ENCODE results near the gene DDX42. TPM values are rescaled to one million over a fixed set of nuclear protein-coding genes. Genes with fewer than 3 reads are reported as not detected.

Gene DDX42
- total and polyA plus RNA-seq, 9 donors = 72.5 to 138 (median 104) TPM

GRCh38 chr17:63766754-63767153 lies 7.2 kb upstream of the DDX42 start:
- intact Hi-C loops (cut with DNase I) = no loop called here
- DNase-seq = no peak
- no peaks in the 10 kb centered on the region for H3K4me1 ChIP-seq (ENCODE audit: insufficient read depth)
- H3K36me3 ChIP-seq = no peaks in the 10 kb centered on the region
- no peak overlapping the region for H3K4me3 ChIP-seq
- H3K27me3 ChIP-seq = no peaks in the 10 kb centered on the region
- no peaks in the 10 kb centered on the region for H3K9me3 ChIP-seq
- H3K27ac ChIP-seq = no peak overlapping the region
- TF ChIP-seq CTCF (IDR thresholded peaks at IDR 0.05) = no peak
- TF ChIP-seq EP300 (IDR thresholded peaks at IDR 0.05) = no peak
- no peak for TF ChIP-seq POLR2A (IDR thresholded peaks at IDR 0.05)

GRCh38 chr17:63768433-63768832 lies 5.5 kb upstream of the DDX42 start:
- Histone ChIP-seq H3K27me3 (no peaks in the 10 kb centered on the region), H3K9me3 (no peaks in the 10 kb centered on the region), H3K4me1 (ENCODE audit: insufficient read depth) (peaks cover 1% of the 10 kb centered on the region), H3K4me3 (no peak overlapping the region), H3K27ac (no peak overlapping the region), H3K36me3 (no peaks in the 10 kb centered on the region)
- WGBS, 3 donors = 88 to 89% (median 88%) methylated on average over 7 of the region's 7 CpGs
- intact Hi-C loops (cut with DNase I) = no loop called here
- DNase-seq = no peak
- TF ChIP-seq CTCF (IDR thresholded peaks at IDR 0.05) = no peak
- no peak for TF ChIP-seq EP300 (IDR thresholded peaks at IDR 0.05)
- TF ChIP-seq POLR2A (IDR thresholded peaks at IDR 0.05) = no peak

GRCh38 chr17:63772801-63773271 lies 1.1 kb upstream of the DDX42 start:
- Histone ChIP-seq H3K9me3 (no peaks in the 10 kb centered on the region), H3K27ac (peak overlapping the region; percentile 84 to 96), H3K36me3 (no peaks in the 10 kb centered on the region), H3K4me1 (ENCODE audit: insufficient read depth) (peaks cover 3% of the 10 kb centered on the region), H3K4me3 (peak overlapping the region; percentile 68), H3K27me3 (no peaks in the 10 kb centered on the region)
- WGBS, 3 donors = 1 to 2% (median 2%) methylated on average over 7 of the region's 7 CpGs
- TF ChIP-seq POLR2A (IDR thresholded peaks at IDR 0.05) (no peak), EP300 (IDR thresholded peaks at IDR 0.05) (no peak), CTCF (IDR thresholded peaks at IDR 0.05) (no peak)
- DNase-seq = no peak
- intact Hi-C loops (cut with DNase I) = loop anchor here in 1 of 4 donors (10.0 kb wide), 1 partner anchor 62 kb away; no protein-coding TSS in a partner anchor

GRCh38 chr17:63773272-63774140 lies 464 bp upstream of the DDX42 start, which contains the start of gene CCDC47:
Gene CCDC47, minus strand, starts transcription at chr17:63773597. Its CDS starts 7,422 bp downstream, at chr17:63766175.
- no peaks in the 10 kb centered on the region for H3K27me3 ChIP-seq
- no peaks in the 10 kb centered on the region for H3K36me3 ChIP-seq
- H3K27ac ChIP-seq = peak within 1 kb of the TSS; percentile 84 to 96
- H3K4me1 ChIP-seq (ENCODE audit: insufficient read depth) = peaks cover 3% of the 10 kb centered on the region
- H3K9me3 ChIP-seq = no peaks in the 10 kb centered on the region
- H3K4me3 ChIP-seq = peak within 1 kb of the TSS; percentile 68
- intact Hi-C loops (cut with DNase I) = loop anchor here in 1 of 4 donors (10.0 kb wide), 1 partner anchor 61 kb away; no protein-coding TSS in a partner anchor
- 0% methylated on average over 74 of the region's 74 CpGs for WGBS, 3 donors
- DNase-seq = peak; percentile 98 to 99 (median 98)
- TF ChIP-seq EP300 (IDR thresholded peaks at IDR 0.05) = peak; percentile 93
- no peak for TF ChIP-seq CTCF (IDR thresholded peaks at IDR 0.05)
- TF ChIP-seq POLR2A (IDR thresholded peaks at IDR 0.05) = peak; percentile 99
